ENCODE data around the gene SLC39A13.

Gene SLC39A13

GRCh38 chr11:47403135-47403534 lies 5.3 kb upstream of the SLC39A13 start:
- DNase-seq (ENCODE audit: low read depth, low spot score), result no peak

- DNase-seq (ENCODE audit: low read depth, low spot score), result no peak
These were observed 4.8 kb upstream of the SLC39A13 start for GRCh38 chr11:47403571-47403970.

- no peak for DNase-seq (ENCODE audit: low read depth, low spot score)
These were observed 1.3 kb upstream of the SLC39A13 start for GRCh38 chr11:47406896-47407745.

DNA sequence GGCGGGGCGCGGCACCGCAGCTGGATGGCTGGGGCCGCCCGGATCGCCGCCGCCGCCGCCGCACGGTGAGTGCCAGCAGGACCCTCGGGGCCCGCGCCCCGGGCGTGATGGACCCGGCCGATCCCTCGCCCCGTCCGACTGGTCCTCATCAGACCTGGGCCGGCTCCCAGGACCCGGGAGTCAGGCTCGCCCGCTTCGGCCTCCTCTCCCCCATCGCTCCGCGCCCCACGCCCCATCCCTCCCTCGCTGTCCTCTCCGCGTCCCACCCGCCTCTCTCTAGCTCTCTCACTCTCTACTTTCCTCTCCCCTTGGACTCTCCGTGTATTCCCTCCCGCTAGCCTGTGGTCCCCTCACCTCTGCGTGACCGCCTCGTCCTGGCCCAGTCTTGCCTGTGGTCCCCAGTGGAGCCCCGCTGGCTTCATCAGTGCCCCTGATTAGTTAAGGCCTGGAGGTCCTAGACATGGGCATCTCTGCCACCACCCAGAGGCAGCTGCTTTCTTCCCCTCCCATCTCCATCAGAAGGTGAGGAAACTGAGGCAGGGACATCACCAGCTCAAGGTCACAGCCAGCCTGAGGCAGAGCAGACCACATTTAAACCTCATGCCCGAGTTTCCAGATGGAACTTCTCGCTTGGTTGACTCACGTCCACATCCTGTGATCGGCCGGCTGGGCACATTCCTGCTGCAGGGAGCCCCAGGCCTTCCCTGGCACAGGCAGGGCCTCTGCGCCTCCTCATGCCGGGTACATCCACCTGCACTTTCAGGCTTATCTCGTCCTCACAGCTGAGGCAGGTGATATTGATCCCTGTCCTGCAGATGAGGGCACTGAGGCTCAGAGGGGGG lies 429 bp downstream of the SLC39A13 start:
- peak; percentile 40 for DNase-seq (ENCODE audit: low read depth, low spot score)

DNA sequence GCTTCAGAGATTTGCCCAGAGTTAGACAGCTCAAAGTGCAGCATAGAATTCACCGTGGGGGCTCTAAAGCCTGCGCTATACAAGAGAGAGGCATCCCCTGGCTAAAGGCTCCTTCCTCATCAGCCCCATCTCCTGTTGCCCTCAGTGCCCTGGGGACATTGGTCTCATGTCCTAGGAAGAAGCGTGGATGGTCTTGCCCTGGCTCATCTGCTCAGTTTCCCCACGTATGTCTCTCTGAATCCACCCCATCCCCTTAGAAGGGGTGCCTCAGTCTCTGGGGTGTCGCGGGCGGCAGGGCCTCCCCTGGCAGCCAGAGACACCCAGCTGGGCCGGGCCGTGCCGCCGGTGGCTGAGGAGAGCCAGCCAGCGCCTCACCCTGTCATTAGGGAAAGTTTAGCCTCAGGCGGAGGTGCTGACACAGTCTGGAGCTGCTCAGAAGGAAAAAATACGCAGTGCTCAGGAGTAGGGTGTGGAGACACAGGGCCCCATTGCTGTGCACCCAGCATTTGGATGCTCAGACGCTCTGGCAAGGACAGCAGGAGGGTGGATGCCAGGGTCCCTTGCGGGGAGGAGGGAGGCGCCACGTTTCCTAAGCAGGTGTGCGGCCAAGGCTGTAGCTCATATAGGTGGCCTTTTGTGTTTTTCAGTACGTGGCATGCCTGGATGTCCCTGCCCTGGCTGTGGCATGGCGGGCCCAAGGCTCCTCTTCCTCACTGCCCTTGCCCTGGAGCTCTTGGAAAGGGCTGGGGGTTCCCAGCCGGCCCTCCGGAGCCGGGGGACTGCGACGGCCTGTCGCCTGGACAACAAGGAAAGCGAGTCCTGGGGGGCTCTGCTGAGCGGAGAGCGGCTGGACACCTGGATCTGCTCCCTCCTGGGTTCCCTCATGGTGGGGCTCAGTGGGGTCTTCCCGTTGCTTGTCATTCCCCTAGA lies 1.3 kb downstream of the SLC39A13 start:
- DNase-seq (ENCODE audit: low read depth, low spot score), result no peak

GRCh38 chr11:47410370-47411264 lies 2.2 kb downstream of the SLC39A13 start:
- no peak for DNase-seq (ENCODE audit: low read depth, low spot score)

GRCh38 chr11:47411884-47412746 lies 3.7 kb downstream of the SLC39A13 start:
- DNase-seq (ENCODE audit: low read depth, low spot score), result no peak

- DNase-seq (ENCODE audit: low read depth, low spot score), result no peak
These were observed 5.0 kb downstream of the SLC39A13 start for GRCh38 chr11:47413351-47413750.

- DNase-seq (ENCODE audit: low read depth, low spot score), result no peak
These were observed 5.7 kb downstream of the SLC39A13 start for GRCh38 chr11:47413908-47414684.

GRCh38 chr11:47414685-47415070 lies 6.3 kb downstream of the SLC39A13 start:
- DNase-seq (ENCODE audit: low read depth, low spot score), result no peak

GRCh38 chr11:47415091-47415854 lies 6.9 kb downstream of the SLC39A13 start:
- DNase-seq (ENCODE audit: low read depth, low spot score), result no peak

DNA sequence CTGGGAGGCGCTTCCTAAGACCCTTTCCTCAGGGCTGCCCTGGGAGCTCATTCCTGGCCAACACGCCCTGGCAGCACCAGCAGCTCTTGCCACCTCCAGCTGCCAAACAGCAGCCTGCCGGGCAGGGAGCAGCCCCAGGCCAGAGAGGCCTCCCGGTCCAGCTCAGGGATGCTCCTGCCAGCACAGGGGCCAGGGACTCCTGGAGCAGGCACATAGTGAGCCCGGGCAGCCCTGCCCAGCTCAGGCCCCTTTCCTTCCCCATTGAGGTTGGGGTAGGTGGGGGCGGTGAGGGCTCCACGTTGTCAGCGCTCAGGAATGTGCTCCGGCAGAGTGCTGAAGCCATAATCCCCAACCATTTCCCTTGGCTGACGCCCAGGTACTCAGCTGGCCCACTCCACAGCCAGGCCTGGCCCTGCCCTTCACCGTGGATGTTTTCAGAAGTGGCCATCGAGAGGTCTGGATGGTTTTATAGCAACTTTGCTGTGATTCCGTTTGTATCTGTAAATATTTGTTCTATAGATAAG lies 7.6 kb downstream of the SLC39A13 start:
- peak; percentile 56 for DNase-seq (ENCODE audit: low read depth, low spot score)

GRCh38 chr11:47417712-47418111 lies 9.3 kb downstream of the SLC39A13 start:
- DNase-seq (ENCODE audit: low read depth, low spot score), result no peak

DNA sequence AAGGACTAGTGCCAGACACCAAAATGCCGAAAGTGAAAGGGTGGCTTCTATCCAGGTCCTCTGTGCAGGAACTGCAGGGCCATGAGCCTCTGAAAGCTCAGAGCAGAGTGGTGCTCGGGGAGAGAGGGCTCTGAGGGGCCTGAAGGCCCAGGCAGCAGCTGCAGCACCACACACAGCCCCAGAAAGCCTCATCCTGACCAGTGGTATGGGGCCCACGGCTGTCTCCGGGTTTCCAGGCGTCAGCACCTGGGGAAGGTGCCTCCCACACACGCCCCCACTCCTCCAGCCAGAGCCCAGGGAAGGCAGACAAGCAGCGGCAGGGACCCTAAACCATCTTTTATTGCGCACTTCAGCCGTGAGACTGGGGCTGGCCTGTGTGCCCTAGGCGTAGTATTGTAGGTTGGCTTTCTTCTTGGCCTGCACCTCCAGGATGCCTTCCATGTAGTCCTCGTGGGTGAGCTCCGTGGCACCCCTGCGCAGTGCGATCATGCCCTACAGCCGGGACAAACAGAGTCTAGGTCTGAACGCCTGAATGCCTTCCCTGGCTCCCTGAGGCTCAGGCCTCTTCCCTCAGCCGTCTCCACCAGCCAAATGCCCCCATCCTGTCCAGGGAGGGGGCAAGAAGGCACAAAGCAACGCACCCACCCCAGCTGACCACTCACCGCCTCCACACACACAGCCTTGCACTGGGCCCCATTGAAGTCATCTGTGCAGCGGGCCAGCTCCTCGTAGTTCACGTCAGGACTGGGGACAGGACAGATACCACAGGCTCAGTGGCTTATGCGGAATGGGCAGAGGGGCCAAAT lies 10.3 kb downstream of the SLC39A13 start:
- DNase-seq (ENCODE audit: low read depth, low spot score), result no peak

- DNase-seq (ENCODE audit: low read depth, low spot score), result no peak
These were observed 17.2 kb downstream of the SLC39A13 start for GRCh38 chr11:47425611-47426010.

GRCh38 chr11:47426062-47426956 lies 17.9 kb downstream of the SLC39A13 start, which contains the start of gene PSMC3:
TSS of gene PSMC3 (minus strand) at chr11:47426439. CDS start at chr11:47426279, 160 bp downstream.
- DNase-seq (ENCODE audit: low read depth, low spot score), result peak; percentile 89
